ENCODE data around the gene PTMA.
"Not testable (repeated sequence)": the region's sequence is repeated elsewhere in the genome, so short reads cannot be mapped to it uniquely, and the experiment has no call there.

PTMA gene

DNA sequence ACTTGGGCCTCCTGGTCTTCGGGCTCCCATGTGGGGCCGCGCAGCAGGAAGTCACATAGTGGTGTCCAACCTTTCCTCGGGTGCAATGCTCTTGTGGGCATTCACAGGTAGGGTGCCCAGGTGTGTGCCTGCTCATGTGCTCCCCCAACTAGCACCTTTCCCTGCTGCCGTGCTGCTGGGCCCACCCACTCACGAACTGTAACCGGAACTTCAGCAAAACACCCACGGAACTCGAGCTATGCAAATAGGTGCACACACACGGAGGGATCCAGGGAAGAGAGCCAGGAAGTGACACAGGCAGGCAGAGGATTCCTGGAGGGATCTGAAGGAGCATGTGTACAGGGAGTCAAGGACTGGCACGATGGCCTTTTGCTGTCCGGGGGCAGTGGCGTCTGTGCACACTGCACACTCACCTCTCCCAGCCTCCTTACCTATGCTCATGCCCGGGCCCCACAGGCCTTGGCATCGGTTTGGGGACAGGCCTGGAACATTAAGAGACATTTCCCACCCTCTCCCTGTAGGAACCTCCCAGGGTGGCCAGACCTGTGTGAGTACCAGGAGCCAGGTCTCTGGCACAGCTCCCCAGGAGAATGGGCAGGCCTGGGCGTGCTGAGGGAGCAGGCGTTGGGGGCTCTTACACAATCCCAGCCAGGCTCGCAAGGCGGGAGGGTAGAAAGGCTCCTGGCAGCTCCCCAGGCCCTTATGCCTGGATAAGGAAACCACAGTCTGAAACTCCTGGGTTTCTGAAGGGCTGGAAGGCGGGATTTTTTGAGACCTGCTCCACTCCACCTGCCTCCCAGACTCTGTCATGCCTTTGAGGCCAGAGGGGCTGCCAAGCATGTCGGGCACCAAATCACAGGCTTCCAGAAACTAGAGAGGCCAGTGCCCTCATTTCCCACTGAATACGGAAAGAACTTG, 6.6 kb upstream of the PTMA start:
- DNase-seq = peak; percentile 72

DNA sequence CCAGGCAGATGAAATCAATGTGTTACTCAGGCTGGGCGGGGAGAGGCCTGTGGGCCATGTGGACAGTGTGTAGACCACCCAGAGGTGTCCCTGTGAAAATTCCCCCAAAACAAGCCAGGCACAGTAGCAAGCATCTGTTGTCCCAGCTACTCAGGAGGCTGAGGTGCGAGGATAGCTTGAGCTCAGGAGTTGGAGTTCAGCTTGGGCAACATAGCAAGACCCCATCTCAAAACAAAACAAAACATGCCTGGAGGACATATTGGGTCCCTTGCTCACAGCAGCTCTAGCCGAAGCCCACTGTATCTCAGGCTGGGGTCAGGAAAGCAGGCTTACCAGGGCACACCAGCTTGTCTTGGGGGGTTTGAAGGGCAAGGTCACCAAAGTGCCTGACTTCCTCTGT, 4.3 kb upstream of the PTMA start:
- DNase-seq = no peak

- peak; percentile 97 for DNase-seq
These were observed 1.3 kb upstream of the PTMA start for GRCh38 chr2:231706731-231707624.

- no peak for DNase-seq
These were observed 749 bp upstream of the PTMA start for GRCh38 chr2:231707625-231707926.

DNA sequence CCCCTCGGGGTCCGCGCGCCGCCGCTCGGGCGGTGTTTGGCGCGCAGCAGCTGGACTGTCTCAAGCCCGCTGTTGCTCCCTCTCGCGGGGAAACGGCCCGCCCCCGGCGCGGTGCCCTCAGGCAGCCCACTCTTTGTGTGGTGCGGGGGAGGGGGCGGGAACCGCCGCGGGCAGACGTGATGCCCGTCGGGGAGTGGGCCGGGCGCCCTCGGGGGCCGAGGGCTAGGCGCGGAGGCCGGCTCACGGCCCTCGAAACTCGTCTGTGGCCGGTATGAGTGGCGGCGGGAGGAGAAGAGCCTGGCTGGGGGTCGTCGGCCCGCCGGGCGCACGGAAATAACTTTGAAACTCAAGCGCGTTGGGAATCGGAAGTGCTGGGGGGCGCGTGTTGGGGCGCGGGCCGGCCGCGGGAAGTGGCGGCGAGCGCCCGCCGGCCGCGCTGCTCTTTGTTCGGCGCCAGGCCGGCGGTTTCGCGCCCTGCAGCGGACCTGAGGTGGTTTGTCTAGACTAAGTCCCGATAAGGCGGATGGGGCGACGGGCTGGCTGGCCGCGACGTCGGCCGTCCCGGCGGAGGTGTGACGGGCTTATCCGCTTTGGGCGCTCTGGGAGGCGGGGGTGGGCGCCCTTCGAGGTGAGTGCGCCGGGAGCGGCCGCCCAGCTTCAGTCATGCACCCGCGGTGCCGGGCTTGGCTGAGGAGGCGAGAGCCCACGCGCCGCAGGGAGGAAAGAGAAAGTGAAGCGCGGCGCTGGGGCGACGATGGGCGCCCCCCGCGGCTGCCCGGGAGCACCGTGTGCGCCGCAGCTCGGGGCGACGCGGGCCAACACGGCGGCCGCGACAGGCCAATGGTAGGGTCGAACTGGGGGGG, 679 bp downstream of the PTMA start:
- no peak for DNase-seq

DNA sequence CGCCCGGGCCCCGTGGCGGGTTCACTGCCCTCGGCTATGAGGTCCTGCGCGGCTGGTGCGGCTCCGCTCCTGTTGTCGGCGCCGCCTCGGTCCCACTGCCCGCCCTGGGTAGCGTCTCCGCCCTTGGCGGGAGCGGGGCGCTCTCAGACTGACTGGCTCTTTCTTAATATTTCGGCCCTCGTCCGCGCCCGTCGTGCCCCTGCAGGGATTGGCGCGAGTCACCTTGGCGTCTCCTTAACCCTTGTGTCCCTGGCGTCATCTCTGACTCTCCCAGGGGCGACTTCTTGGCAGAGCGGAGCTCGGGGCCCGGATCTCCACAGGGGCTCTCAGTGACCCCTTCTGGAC, 1.3 kb downstream of the PTMA start:
- no peak for DNase-seq

DNA sequence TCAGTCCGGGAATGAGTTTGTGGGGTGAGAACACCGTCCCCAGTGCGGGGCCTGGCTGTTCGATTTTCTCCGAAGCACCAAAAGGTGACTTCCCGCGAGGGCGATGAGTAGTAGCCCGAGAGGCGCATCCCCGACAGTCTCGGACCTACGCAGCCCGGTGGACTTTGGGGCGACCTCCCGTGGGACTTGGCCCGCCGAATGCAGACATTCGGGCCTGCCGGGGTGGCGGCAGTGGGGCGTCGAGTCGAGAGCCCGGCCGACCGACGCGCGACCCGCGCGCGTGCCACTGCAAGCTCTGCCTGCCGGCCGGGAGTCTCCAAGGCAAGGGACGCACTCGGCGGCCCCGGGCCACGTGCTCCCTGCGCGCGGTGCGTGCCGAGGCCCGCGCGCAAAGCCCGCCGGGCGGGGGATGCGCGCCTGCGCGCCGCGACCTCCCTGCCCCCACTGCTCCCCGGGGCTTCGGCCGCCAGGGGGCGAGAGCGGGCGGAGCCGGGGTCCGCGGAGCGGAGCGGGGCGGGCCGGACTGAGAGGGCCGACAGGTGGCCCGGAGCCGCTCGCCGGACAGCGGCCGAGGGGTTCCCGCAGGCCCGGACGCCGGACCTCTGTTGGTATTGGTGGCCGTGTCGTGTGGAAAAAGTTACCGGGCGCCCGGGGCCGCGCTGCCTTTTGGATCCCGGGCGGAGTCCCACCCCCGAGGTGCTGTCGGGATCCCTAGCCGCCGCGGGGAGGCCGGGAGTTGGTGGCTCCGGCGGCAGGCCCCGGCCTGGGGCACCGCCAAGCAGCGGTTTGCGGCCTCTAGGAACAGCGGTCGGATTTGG, 1.9 kb downstream of the PTMA start:
- DNase-seq = peak; percentile 33

- no peak for DNase-seq
These were observed 2.7 kb downstream of the PTMA start for GRCh38 chr2:231710799-231711676.

DNA sequence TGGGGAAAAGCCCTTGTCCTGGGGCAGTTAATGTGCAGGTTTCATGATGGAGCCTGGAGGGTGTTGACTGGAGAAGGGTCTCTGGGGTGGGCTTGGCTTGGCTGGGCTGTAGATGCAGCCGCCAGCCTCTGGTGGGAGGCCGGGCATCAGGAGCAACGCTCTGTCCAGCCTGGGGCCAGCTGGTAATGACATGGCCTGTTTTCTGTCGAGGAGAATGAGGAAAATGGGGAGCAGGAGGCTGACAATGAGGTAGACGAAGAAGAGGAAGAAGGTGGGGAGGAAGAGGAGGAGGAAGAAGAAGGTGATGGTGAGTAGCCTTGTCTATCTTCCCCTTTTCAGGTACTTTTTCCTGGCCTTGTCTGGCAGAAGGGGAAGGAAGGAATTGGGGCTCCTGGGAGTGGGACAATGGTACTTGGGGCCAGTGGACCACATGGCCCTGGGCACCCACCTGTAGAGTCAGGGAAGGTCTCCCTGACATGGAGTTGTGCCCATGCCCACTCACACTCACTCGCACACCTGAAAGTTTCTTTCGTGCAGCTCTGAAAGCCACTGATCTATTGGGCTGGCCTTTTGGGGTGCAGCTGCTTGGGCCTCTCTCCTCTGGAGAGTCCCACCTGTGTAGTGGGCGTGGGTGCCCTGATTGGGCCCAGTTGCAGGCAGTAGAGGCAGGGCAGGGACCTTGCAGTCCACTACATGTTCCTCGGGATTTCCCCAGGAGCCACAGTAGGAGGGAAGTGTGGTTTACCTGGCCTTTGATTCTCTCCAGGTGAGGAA, 3.5 kb downstream of the PTMA start:
- no peak for DNase-seq

- DNase-seq = not testable (repeated sequence)
These were observed 4.2 kb downstream of the PTMA start for GRCh38 chr2:231712451-231713021.

GRCh38 chr2:231713406-231713729, 5.0 kb downstream of the PTMA start:
- DNase-seq = not testable (repeated sequence)

- DNase-seq = peak; percentile 80
These were observed 5.7 kb downstream of the PTMA start for GRCh38 chr2:231713730-231714638.

- peak; percentile 64 for DNase-seq
These were observed 6.5 kb downstream of the PTMA start for GRCh38 chr2:231714639-231715498.

DNA sequence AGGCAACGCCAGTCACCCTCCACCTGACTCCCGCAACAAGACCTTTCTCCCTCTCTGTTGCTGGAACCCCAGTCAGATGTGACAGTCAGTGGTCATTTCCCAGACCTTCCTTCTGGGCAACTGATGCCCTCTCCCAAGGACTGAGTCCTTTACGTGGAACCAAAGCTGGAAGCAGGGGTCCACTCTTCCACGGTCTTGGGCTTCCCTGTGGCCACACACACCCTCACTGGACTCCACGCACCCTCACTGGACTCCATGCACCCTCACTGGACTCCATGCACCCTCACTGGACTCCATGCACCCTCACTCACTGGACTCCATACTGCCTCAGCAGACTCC, 7.1 kb downstream of the PTMA start:
- no peak for DNase-seq

DNA sequence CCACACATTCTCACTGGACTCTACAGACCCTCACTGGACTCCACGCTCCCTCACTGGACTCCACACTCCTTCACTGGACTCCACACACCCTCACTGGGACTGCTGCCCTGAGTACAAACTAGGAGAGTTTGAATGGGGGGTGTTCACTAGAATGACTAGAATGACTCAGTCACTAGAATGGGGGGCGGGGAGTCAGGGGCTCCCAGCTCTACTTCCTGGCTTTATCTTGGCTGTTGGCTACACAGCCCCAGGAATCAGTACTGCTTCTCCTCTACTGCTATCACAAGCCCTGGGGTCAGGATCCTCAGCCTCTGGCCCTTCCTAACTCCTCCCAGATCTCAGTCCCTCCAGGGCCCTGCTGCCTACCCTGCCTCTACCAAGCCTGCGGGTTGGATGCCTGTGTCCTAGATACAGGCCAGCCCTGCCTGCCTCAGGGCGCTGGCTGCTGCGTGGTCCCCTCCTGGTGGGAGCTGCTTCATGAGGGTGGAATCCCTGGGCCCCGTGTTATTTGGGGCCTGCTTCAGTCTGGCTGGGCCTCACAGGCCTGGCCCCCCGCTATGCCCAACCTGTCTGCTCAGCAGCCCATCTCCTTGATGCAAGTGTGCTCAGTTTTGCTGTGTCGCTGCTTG, 7.8 kb downstream of the PTMA start:
- no peak for DNase-seq

GRCh38 chr2:231716666-231717280, 8.4 kb downstream of the PTMA start:
- no peak for DNase-seq
